Measurements from ENCODE around the gene CYP4Z1.
"Not testable (repeated sequence)": the region's sequence is repeated elsewhere in the genome, so short reads cannot be mapped to it uniquely, and the experiment has no call there.

CYP4Z1 gene

DNA sequence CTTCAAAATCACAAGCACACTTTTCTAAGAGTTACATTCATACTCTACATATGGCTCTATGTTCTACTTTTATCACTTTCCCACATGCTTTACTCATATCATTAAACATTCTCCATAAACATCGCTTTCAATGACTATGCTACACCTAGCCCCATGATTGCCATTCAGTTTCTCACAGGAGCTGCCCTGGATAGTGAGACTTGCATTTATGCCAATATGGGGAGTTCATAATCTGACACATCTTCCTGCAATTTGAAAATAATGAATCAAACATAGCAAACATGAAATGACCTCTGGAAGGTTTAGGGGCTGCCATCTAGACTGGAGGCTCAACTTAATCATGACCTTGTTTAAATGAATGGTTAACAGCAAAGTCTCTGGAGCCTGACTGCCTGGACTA lies 61.2 kb downstream of the CYP4Z1 start:
- no peak for DNase-seq

DNA sequence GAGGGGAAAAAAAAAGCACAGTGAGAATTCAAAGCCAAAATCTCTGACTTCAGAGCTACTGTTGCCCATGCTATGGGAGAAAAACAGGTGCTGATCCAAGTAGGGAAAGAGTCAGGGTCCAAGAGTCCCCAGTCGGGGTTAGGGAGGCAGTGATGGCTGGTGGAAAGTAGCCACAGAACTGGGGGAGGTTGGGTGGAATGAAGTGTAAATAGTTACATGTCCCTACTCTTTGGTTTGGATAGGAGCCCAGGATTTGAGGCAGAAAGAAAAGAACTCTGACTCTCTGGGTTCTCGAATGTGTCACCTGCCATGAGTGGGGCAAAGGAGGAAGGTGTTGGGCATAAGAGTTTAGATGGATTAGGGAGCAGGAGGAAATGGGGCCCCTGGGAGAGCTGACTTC lies 61.8 kb downstream of the CYP4Z1 start:
- DNase-seq: not testable (repeated sequence)

DNA sequence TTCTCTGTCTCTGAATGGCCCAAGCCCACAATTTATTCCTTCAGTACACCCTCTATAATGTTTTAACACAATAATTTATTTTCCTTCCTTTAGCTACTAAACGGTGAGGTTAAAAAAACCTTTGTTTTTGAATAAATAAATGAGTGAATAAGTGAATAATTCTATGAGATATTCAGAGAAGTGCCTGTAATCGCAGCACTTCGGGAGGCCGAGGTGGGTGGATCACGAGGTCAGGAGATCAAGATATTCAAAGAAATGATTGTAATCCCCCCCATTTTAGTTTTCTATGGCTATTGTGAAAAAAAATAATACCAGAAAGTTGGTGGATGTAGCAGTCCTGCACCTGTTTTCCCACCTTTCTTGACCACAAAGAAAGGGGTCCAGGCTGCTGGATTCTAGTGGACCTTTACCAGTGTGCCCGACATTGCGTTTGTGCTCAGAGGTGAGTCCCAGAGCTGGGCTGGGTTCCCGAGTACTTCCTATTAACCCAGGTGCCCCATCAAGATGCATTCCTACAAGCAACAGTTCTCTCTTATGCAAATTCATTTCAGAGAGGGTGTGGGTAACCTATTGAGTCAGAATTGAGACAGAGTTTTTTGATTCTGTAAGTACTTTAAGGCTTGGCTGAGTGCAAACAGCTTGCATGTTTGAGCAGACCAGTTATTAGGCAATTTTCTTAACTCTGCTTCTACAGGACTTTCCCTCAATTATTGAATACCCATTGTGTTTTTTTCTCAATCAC lies 62.6 kb downstream of the CYP4Z1 start:
- DNase-seq: not testable (repeated sequence)

DNA sequence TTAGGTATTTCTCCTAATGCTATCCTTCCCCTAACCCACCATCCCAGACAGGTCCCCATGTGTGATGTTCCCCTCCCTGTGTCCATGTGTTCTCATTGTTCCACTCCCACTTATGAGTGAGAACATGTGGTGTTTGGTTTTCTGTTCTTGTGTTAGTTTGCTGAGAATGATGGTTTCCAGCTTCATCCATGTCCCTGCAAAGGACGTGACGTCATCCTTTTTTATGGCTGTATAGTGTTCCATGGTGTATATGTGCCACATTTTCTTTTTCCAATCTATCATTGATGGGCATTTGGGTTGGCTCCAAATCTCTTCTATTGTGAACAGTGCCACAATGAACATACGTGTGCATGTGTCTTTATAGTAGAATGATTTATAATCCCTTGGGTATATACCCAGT lies 65.6 kb downstream of the CYP4Z1 start:
- not testable (repeated sequence) for DNase-seq

DNA sequence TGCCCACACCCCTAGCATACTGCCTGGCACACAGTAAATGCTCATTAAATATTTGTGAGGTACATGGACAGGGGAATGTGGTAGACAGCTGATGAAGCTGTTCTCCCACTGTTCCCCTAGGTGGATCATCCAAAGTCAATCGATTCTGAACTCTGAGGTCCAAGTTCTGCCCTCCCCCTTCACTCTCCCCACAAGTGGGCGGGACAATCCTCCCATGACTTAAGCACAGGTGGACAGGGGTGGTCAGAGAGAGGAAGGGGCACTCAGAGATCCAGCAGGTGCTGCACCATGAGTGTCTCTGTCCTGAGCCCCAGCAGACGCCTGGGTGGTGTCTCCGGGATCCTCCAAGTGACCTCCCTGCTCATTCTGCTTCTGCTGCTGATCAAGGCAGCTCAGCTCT lies 70.2 kb downstream of the CYP4Z1 start, which contains the start of gene CYP4A22:
Gene CYP4A22, plus strand, starts transcription at position 244 of the 400 bp plus-strand sequence. Its CDS starts 45 bp downstream, at position 289.
- no peak for DNase-seq

DNA sequence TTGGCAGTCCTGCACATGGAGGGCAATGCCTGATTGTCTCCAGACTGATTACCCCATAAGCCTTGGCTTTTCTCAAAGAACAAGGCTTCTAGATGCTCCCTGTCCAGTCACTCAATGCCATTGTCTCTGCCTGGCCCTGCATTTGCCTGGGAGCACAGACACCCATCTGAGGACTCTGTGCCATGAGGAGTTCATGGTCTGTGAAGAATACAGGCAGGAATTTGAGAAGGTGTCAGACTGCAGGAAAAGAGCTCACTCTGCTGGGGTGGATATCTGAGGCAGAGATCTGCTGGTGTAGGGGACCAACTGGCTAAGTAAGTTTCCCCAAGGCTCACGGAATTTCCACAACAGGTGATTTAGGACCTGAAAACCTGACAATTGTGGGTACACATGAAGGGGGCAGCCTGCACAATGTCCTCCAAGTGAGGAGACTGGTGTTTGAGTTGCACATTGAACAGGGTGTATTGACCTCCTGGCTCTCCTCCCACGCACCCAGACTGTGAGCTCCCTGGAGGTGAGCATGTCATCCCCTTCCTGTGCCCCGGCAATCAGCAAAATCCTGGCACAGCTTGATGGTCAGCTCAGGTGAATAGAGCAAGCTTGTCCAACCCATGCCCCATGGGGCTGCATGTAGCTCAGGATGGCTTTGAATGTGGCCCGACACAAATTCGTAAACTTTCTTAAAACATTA lies 71.0 kb downstream of the CYP4Z1 start:
- no peak for DNase-seq

DNA sequence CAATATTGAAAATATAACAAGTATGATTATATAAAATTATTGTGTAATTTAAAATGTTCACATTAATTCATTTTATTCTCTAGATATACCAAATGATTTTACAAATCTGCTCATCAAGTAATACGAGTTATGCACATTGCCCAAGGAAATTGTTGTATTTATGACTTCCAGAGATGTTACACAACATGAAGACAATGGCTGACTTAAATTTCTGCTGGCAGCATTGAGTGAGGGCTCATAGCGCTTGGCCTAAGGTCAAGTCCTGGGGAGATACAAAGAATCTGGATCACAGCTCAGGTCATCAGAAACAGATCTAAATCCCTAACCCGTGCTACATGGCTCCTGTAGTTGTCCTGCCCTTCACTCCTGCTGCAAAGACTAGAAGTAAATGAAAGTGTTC lies 73.3 kb downstream of the CYP4Z1 start:
- DNase-seq: not testable (repeated sequence)

DNA sequence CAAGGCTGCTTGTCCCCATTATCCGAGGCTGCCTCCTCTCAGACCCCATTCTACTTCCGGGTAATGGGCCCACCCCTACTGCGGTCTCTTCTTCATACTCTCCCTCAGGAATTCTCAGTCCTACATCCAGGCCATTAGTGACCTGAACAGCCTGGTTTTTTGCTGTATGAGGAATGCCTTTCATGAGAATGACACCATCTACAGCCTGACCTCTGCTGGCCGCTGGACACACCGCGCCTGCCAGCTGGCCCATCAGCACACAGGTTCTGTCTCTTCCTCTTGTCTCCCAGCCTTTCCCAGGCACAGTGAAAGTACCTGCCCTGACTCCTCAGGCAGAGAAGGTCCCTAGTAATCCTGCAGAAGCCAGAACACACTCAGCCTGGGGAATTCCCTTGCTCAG lies 76.6 kb downstream of the CYP4Z1 start:
- not testable (repeated sequence) for DNase-seq

DNA sequence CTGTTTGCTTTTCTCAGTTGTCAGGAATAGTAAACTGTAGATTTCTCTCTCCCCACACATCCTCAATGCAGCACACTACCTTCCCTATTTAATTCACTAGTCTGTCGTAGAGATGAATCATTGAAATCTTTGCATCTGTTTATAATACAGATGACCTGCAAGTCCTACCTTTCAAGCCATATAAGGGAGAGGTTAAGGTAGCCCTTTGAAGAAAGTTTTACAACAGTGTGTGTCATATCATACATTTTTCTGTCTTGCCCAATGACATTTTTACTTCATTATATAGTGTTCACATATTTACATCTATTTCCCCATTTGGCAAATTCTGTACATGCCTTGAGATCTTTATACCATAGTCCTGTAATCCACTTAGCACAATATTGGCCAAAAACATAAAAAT lies 79.5 kb downstream of the CYP4Z1 start:
- DNase-seq: not testable (repeated sequence)

DNA sequence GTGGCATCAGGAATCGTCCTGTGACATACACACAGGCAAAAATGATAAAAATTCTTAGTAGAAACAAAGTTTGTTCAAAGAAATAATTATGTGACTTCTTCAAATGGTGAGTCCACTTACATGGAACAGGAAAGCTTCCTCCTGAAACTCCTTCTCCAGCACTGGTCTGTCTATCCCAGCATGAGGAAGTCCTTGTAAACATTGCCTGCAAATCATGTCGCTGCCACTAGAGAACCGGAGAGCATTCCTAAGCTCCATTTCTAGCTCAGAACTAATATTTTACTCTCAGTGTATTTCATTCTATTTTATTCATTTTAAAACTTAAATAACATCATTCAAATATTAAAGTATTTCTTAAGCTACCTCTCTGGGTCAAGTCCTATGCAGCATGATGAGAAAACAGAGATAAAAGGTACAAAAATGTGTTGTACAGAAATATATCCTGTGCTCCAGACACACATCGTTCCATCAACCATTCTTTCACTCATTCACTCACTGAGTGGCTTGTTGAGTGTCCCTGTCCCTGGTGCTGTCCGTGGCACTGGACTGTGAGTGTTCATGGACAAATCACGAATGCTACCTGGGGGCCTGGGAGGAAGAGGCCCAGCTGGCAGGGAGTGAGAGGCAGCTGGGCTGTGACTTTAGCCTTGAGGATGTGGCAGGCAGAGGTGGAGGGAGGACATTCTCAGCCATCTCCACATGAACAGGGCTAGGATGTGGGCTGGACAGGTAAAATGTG lies 80.2 kb downstream of the CYP4Z1 start:
- no peak for DNase-seq

DNA sequence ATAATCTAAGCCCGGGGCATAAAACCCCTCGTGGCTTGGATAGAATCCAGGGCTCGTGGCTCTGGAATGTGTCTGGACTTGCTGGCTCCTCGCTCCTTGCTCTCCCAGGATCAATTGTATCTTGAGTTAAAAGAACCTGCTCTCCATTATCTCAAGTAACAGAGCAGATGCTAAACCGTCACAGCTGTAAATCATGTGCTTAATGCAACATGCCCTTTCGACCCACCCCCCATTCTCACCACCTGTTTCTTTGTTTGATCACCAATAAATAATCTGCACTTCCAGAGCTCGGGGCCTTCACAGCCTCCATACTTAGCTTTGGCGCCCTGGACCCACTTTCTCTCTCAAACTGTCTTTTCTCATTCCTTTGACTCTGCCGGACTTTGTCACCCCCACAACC lies 82.1 kb downstream of the CYP4Z1 start:
- DNase-seq: not testable (repeated sequence)

DNA sequence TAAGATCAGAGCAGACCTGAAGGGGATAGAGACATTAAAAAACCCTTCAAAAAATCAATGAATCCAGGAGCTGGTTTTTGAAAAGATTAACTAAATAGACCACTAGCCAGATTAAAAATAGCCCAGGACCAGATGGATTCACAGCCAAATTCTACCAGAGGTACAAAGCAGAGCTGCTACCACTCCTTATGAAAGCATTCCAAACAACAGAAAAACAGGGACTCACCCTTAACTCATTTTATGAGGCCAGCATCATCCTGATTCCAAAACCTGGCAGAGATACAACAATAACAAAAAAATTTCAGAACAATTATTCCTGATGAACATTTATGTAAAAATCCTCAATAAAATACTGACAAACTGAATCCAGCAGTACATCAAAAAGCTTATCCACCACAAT lies 89.4 kb downstream of the CYP4Z1 start:
- not testable (repeated sequence) for DNase-seq

DNA sequence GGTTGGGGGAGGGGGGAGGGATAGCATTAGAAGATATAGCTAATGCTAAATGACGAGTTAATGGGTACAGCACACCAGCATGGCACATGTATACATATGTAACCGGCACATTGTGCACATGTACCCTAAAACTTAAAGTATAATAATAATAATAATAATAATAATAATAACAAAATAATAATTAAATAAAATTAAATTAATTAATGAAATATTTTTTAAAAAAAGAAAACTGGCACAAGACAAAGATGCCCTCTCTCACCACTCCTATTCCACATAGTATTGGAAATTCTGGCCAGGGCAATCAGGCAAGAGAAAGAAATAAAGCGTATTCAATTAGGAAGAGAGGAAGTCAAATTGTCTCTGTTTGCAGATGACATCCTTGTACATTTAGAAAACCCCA lies 90.9 kb downstream of the CYP4Z1 start:
- not testable (repeated sequence) for DNase-seq

DNA sequence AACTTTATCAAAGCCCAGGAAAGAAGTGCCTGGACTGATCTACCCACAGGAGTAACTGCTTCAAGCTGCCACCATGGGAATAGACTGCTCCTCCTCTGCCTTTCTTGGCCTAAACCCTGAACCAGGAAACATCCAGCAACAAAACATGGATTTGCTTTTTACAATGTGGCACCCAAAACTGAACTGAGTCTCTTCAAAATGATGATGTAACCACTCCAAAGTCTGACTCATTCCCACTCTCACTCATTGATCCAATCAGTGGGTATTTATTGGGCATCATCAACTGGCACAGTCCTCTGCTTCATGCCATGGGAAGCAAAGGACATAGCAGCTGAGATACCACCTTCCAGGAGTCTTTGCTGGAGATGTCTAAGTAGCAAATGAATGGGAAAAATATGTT lies 93.7 kb downstream of the CYP4Z1 start:
- no peak for DNase-seq

DNA sequence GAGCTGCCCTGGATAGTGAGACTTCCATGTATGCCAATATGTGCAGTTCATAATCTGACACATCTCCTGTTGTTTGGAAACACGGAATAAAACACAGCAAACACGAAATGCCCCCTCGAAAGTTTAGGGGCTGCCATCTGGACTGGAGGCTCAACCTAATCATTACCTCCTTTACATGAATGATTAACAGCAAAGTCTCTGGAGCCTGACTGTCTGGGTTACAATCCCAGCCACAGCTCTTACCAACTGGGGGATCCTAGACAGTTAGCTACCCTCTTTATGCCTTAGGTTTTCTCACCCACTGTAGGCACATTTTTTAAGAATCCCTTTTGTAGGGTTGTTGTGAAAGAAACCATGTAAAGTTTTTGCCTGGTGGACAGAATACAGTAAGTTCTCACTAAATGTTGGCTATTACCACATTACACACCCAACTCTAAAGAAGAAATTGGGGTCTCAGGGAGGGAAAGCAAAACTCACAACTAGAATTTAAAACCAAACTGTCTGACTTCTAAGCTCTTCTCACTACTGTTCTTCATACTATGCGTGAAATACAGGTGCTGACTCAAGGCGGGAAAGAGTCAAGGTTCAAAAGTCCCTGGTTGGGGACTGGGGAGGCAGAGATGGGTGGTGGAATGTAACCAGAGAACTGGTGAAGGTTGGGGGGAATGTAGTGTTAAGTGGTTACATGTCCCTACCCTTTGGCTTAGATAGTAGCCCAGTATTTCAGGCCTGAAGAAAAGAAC lies 94.4 kb downstream of the CYP4Z1 start:
- DNase-seq: no peak

DNA sequence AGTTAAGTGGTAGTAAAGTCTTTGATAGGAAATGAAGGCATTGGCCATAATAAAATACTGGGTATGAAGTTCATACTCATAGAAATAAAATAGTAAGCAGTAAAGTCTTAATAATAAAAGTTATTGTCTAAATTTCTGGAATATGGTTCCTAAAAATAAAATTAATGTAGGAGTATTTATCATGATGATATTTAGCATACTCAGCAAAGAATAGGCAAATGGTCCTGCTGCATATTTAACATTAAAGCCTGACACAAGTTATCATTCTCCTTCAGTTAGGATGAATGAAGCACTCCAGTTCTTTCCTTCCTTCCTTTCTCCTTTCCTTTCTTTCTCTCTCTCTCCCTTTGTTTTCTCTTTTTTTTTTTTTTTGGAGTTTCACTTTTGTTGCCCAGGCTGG lies 97.5 kb downstream of the CYP4Z1 start:
- no peak for DNase-seq
